ENCODE results near the gene MLH1.
A peak's percentile ranks its signal among the peaks of the same experiment; 100 is the strongest.
"Not testable (repeated sequence)": the region's sequence is repeated elsewhere in the genome, so short reads cannot be mapped to it uniquely, and the experiment has no call there.

MLH1 gene

GRCh38 chr3:36993326-36994283, at the start of gene MLH1:
TSS of gene MLH1 (plus strand) at chr3:36993518. CDS start at chr3:36993548, 30 bp downstream.
- ChIA-PET CTCF (interaction anchor here (0.6 kb wide), 1 partner anchor 244 kb away, joined by 6 read pairs; no protein-coding TSS in a partner anchor), POLR2A (ENCODE audit: low non-redundant PET) (no interaction called here)
- DNase-seq (ENCODE audit: low spot score) = peak; percentile 89
- H3K27ac ChIP-seq = peak within 1 kb of the TSS; percentile 95
- TF ChIP-seq, protein P1, sequence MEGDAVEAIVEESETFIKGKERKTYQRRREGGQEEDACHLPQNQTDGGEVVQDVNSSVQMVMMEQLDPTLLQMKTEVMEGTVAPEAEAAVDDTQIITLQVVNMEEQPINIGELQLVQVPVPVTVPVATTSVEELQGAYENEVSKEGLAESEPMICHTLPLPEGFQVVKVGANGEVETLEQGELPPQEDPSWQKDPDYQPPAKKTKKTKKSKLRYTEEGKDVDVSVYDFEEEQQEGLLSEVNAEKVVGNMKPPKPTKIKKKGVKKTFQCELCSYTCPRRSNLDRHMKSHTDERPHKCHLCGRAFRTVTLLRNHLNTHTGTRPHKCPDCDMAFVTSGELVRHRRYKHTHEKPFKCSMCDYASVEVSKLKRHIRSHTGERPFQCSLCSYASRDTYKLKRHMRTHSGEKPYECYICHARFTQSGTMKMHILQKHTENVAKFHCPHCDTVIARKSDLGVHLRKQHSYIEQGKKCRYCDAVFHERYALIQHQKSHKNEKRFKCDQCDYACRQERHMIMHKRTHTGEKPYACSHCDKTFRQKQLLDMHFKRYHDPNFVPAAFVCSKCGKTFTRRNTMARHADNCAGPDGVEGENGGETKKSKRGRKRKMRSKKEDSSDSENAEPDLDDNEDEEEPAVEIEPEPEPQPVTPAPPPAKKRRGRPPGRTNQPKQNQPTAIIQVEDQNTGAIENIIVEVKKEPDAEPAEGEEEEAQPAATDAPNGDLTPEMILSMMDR (conservative IDR thresholded peaks at IDR 0.05; ENCODE audit: low read depth) = no peak

DNA sequence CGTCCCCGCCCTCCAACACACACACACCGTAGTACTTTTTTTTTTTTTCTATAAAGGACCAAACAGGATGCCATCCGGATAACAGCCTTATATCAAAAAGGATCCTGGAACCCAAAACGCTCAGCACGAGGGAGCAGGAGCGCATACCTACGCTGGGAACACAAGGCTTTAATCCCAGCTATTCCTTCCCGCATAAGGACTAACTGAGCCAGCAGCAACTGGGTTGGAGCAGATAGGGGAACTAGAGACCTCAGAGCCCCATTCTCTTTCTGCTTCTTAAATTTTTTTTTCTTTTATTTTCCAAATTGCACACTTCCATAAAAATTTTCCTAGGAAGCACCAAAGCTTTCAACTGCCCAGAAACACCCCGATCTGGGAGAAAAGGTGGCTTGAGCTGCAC, 49.7 kb upstream of the MLH1 start:
- ChIA-PET CTCF (interaction anchor here (0.5 kb wide), 1 partner anchor 15 kb away, joined by 6 read pairs; no protein-coding TSS in a partner anchor), POLR2A (ENCODE audit: low non-redundant PET) (no interaction called here)
- TF ChIP-seq, protein P1 (conservative IDR thresholded peaks at IDR 0.05; ENCODE audit: low read depth) = no peak
- no peak for DNase-seq (ENCODE audit: low spot score)
- H3K27ac ChIP-seq = no peak overlapping the region

- TF ChIP-seq, protein P1 (conservative IDR thresholded peaks at IDR 0.05; ENCODE audit: low read depth) = no peak; the same call in 1 of the 2 replicates
- ChIA-PET POLR2A (ENCODE audit: low non-redundant PET) (no interaction called here), CTCF (interaction anchor here (0.5 kb wide), 1 partner anchor 15 kb away, joined by 6 read pairs; no protein-coding TSS in a partner anchor)
- H3K27ac ChIP-seq = peak overlapping the region; percentile 24; the same call in 1 of the 2 replicates
- DNase-seq (ENCODE audit: low spot score) = peak; percentile 40
Observed at GRCh38 chr3:36944012-36944640, 49.2 kb upstream of the MLH1 start.

- ChIA-PET CTCF (no interaction called here), POLR2A (ENCODE audit: low non-redundant PET) (no interaction called here)
- TF ChIP-seq, protein P1 (conservative IDR thresholded peaks at IDR 0.05; ENCODE audit: low read depth) = no peak
- peak; percentile 11 for DNase-seq (ENCODE audit: low spot score)
- peak within 1 kb of the TSS; percentile 24; the same call in 1 of the 2 replicates for H3K27ac ChIP-seq
Observed at GRCh38 chr3:36944641-36945270, 48.6 kb upstream of the MLH1 start, which contains the start of gene TRANK1. TSS of gene TRANK1 (minus strand) at chr3:36945054. CDS start at chr3:36944809, 245 bp downstream.

DNA sequence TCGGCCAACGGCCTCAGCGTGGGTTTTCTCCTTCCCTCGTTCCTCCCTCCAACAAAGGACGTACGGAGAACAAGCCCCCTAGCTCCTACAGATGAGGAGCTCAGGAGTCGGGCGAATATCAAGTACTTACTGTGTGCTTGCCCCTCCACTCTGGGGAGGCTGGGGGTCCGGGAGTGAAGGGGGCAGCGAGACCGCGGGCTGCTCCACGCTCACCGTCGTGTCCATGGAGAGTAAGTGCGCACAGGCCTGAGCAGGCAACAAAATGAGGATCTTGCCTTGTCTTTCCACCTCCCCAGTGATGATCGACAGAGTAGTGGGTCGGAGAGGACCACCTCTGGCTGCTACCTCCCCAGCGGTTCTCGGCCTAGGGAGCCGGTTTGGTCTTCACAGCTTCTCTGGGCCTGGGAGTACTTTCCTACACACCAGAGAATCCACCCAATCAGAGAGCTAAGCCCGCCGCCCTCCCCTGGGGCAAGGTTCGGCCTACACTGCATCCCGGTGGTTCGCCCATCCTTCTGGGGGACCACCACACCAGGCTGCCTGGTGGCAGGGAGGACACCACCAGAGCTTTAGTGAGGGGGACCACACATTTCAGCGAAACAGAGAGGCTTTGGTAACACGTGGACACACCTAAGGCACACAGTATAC, 47.9 kb upstream of the MLH1 start:
- POLR2A ChIA-PET (ENCODE audit: low non-redundant PET) = no interaction called here
- TF ChIP-seq, protein P1 (conservative IDR thresholded peaks at IDR 0.05; ENCODE audit: low read depth) = no peak
- CTCF ChIA-PET = interaction anchor here (0.6 kb wide), 1 partner anchor 43 kb away, joined by 3 read pairs; no protein-coding TSS in a partner anchor
- no peak overlapping the region; the same call in 1 of the 2 replicates for H3K27ac ChIP-seq
- DNase-seq (ENCODE audit: low spot score) = no peak

GRCh38 chr3:36947814-36948213, 45.5 kb upstream of the MLH1 start:
- POLR2A ChIA-PET (ENCODE audit: low non-redundant PET) = not testable (repeated sequence)
- CTCF ChIA-PET = interaction anchor here (0.7 kb wide), 2 partner anchors 10 to 271 kb away, joined by 3 to 4 read pairs; no protein-coding TSS in a partner anchor

More at GRCh38 chr3:36947814-36948213, 45.5 kb upstream of the MLH1 start:
- DNase-seq (ENCODE audit: low spot score); H3K27ac ChIP-seq: not testable (repeated sequence)
